Endodermal cell (in vitro differentiated cells): Measurements from ENCODE around the gene SYNPR. TPM values are rescaled to one million over a fixed set of nuclear protein-coding genes. Genes with fewer than 3 reads are reported as not detected.

Source experiments
- DNase-seq: peaks from one replicate; pipeline ENCODE4 v3.0.0-alpha.2; 2017
- H3K27ac ChIP-seq: 2 replicates; pipeline ENCODE4 v1.5.1; 2013; ENCODE audit warnings: mild to moderate bottlenecking, low read depth, low read length, moderate library complexity
- H3K27me3 ChIP-seq: 2 replicates; pipeline ENCODE4 v1.6.1; 2013; ENCODE audit warnings: mild to moderate bottlenecking, low read length, moderate library complexity; ENCODE audit not compliant: insufficient read depth, control insufficient read depth, poor library complexity, severe bottlenecking
- H3K36me3 ChIP-seq: 2 replicates; pipeline ENCODE4 v1.7.0; 2013; ENCODE audit warnings: mild to moderate bottlenecking, low read length, moderate library complexity; ENCODE audit not compliant: control insufficient read depth, insufficient read depth
- H3K4me1 ChIP-seq: one replicate; pipeline ENCODE4 v1.7.0; 2013; ENCODE audit warnings: low read length; ENCODE audit not compliant: control insufficient read depth, insufficient read depth
- H3K4me3 ChIP-seq: 2 replicates; pipeline ENCODE4 v1.5.1; 2013; ENCODE audit warnings: mild to moderate bottlenecking, low read length, moderate library complexity
- H3K9ac ChIP-seq: 2 replicates; pipeline ENCODE4 v1.6.1; 2013; ENCODE audit warnings: mild to moderate bottlenecking, low read length, moderate library complexity; ENCODE audit not compliant: poor library complexity, severe bottlenecking; ENCODE audit errors: extremely low read depth
- H3K9me3 ChIP-seq: 2 replicates; pipeline ENCODE4 v1.6.1; 2013; ENCODE audit warnings: mild to moderate bottlenecking, low read length, moderate library complexity; ENCODE audit not compliant: control insufficient read depth
- H3K27ac Mint-ChIP-seq: 2 replicates; pipeline ENCODE4 v1.8.0; 2020; ENCODE audit warnings: mixed read lengths
- H3K27me3 Mint-ChIP-seq: 2 replicates; pipeline ENCODE4 v1.8.0; 2021; ENCODE audit warnings: mild to moderate bottlenecking, mixed read lengths; ENCODE audit not compliant: insufficient read depth
- H3K36me3 Mint-ChIP-seq: 2 replicates; pipeline ENCODE4 v1.8.0; 2020; ENCODE audit warnings: low read depth, mixed read lengths
- H3K4me1 Mint-ChIP-seq: 2 replicates; pipeline ENCODE4 v1.8.0; 2020; ENCODE audit warnings: mixed read lengths
- H3K4me3 Mint-ChIP-seq: 2 replicates; pipeline ENCODE4 v1.8.0; 2020; ENCODE audit warnings: mild to moderate bottlenecking, moderate library complexity, mixed read lengths
- H3K9me3 Mint-ChIP-seq: 2 replicates; pipeline ENCODE4 v1.8.0; 2020; ENCODE audit warnings: mild to moderate bottlenecking, mixed read lengths
- WGBS, 2 experiments: methylation state at CpG; one replicate each; pipeline versions ENCODE4 v1.1.5 to v1.1.7; 2013; ENCODE audit warnings: missing lambda C conversion rate in 2 of 2, mixed read lengths in 1 of 2; ENCODE audit not compliant: insufficient coverage in 1 of 2, insufficient read length in 1 of 2; 5-methylcytosine and 5-hydroxymethylcytosine counted together
- total RNA-seq, 2 donors: library from RNA; stranded (reverse); fragmentation: NEBNext Ultra II Directional in 1 of 2; extraction: Animal tissue kit (Norgen Biotek cat#: 25700) in 1 of 2; gene quantifications; 2 replicates in 1 of 2; 3 replicates in 1 of 2; pipeline ENCODE4 v1.2.1, GENCODE V29; 2021
- TF ChIP-seq, protein P1 (sequence below): fragments of 200-600 bp; sonication (generic); conservative IDR thresholded peaks from 2 replicates; pipeline ENCODE4 v1.5.0; 2021; ENCODE audit warnings: antibody characterized with exemption, mild to moderate bottlenecking

The SYNPR gene
- total RNA-seq, 2 donors from 2014 or later: not detected

DNA sequence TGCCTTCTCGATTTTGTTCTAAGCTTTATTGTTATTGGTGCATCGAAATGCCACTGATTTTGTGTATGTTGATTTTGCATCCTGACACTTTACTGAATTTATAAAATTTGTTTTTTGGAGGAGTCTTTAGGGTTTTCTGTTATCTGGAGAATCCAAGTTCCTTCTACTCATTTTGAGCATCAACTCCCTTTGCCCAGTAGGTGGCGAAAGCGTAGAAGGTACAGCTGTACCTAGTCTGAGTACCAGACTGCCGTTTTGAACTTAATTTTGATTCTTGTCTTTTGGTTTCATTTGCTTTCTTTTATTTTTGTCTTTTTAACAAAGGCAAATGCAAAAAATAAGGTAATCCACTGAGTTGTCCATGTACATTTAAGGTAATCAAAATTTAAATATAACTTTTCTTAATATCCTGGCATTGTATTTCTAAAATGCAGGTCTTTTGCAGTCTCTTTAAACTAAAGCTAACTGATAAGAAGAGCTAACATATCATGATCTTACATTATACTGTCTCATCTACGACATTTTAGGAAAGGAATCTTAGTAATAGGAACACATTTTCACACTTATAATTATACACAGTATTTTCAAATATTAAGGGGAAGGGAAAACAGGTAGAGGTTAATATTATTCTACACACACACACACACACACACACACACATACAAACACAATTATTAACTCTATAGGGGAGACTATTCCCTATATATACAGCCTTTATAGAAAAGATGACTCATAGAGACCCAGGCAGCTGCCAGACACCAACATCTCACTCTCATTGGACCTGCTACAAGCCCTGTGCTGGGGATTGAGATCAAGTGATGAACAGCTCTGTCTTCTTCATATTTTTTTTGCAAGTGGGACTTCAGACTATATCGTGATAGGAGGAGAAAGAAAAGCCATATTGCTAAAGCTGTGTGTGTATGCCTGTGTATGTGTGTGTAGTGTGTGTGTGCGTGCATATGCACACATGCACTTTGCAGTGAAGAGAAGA lies 71.8 kb downstream of the SYNPR start:
- Mint-ChIP-seq H3K4me1 (peaks cover 19% of the 10 kb centered on the region), H3K36me3 (no peaks in the 10 kb centered on the region), H3K27ac (no peak overlapping the region), H3K4me3 (no peak overlapping the region), H3K9me3 (peaks cover 3% of the 10 kb centered on the region), H3K27me3 (peaks cover 5% of the 10 kb centered on the region)
- H3K27me3 ChIP-seq: no peaks in the 10 kb centered on the region
- WGBS, 2 experiments: 36% methylated on average over 5 to 8 of the region's 8 CpGs
- DNase-seq: peak; percentile 71
- no peak overlapping the region for H3K9ac ChIP-seq
- TF ChIP-seq, protein P1, sequence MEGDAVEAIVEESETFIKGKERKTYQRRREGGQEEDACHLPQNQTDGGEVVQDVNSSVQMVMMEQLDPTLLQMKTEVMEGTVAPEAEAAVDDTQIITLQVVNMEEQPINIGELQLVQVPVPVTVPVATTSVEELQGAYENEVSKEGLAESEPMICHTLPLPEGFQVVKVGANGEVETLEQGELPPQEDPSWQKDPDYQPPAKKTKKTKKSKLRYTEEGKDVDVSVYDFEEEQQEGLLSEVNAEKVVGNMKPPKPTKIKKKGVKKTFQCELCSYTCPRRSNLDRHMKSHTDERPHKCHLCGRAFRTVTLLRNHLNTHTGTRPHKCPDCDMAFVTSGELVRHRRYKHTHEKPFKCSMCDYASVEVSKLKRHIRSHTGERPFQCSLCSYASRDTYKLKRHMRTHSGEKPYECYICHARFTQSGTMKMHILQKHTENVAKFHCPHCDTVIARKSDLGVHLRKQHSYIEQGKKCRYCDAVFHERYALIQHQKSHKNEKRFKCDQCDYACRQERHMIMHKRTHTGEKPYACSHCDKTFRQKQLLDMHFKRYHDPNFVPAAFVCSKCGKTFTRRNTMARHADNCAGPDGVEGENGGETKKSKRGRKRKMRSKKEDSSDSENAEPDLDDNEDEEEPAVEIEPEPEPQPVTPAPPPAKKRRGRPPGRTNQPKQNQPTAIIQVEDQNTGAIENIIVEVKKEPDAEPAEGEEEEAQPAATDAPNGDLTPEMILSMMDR: peak; percentile 93
- H3K9me3 ChIP-seq: no peaks in the 10 kb centered on the region
- H3K4me1 ChIP-seq: peaks cover 12% of the 10 kb centered on the region
- no peaks in the 10 kb centered on the region for H3K36me3 ChIP-seq
- no peak overlapping the region for H3K27ac ChIP-seq
- H3K4me3 ChIP-seq: no peak overlapping the region

DNA sequence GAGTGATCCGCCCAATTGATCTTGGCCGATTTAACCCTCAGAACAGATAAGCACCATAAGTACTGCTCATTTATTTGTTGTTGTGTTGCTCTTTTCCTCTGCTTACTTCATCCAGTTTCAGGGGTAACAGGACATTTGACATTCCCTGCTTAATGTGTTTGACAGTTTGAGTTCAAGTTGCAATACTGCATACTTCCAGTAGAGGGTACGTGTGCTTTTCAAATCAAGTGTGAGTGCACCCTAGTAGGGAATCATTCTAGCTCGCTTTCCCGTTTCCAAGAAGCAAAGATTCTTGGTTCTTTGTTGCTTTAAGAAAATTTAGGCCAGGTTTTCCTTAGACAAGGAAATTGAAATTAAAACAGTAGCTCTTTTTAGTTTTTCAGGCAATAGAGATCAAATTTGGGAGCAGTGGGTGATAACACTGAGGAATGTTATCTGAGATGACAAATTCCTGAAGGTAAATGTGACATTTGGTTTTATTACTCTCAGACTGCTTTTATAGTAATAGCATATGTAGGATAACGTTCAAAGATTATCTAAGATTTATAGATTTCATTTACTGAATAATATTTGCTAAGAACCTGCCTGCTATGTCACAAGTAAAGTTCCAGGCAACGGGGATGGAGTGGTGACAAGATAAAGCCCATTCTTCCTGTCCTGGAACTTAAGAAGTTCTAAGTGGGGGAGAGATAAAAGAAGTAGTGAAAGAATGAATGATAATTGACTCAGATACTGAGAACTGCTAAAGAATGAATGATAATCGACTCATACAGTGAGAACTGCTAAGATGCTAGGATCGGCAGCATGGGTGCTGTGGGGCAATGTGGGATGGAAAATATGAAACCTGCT lies 73.3 kb downstream of the SYNPR start:
- Mint-ChIP-seq H3K36me3 (no peaks in the 10 kb centered on the region), H3K4me1 (peaks cover 13% of the 10 kb centered on the region), H3K27ac (no peak overlapping the region), H3K4me3 (no peak overlapping the region), H3K9me3 (peaks cover 3% of the 10 kb centered on the region), H3K27me3 (peaks cover 7% of the 10 kb centered on the region)
- Histone ChIP-seq H3K9me3 (peaks cover 3% of the 10 kb centered on the region), H3K4me3 (no peak overlapping the region), H3K36me3 (no peaks in the 10 kb centered on the region), H3K27me3 (no peaks in the 10 kb centered on the region), H3K9ac (no peak overlapping the region), H3K27ac (no peak overlapping the region), H3K4me1 (peaks cover 7% of the 10 kb centered on the region)
- TF ChIP-seq, protein P1: peak; percentile 88
- no peak for DNase-seq
- WGBS, 2 experiments: 38 to 47% methylated on average over 8 of the region's 9 CpGs

DNA sequence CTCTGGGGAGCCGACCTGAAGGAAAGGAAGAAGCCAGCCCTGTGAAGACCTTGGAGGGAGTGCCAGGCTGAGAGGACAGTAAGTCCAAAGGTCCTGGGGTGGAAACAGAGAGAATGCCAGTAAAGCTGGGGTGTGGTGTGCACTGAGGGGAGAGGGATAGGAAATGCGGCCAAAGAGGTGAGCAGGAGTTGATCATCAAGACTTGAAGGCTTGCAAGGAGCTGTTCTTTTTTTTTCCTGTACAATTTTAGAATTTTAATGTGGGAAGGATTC lies 73.8 kb downstream of the SYNPR start:
- peaks cover 5% of the 10 kb centered on the region for H3K9me3 Mint-ChIP-seq
- Histone ChIP-seq H3K27me3 (no peaks in the 10 kb centered on the region), H3K4me1 (peaks cover 7% of the 10 kb centered on the region), H3K4me3 (no peak overlapping the region), H3K9me3 (peaks cover 8% of the 10 kb centered on the region), H3K9ac (no peak overlapping the region), H3K36me3 (no peaks in the 10 kb centered on the region), H3K27ac (no peak overlapping the region)
- no peaks in the 10 kb centered on the region for H3K36me3 Mint-ChIP-seq
- H3K4me1 Mint-ChIP-seq: peaks cover 13% of the 10 kb centered on the region
- H3K27ac Mint-ChIP-seq: no peak overlapping the region
- 87 to 100% methylated on average over 1 to 2 of the region's 2 CpGs for WGBS, 2 experiments
- TF ChIP-seq, protein P1: no peak
- H3K27me3 Mint-ChIP-seq: peaks cover 7% of the 10 kb centered on the region
- H3K4me3 Mint-ChIP-seq: no peak overlapping the region
- no peak for DNase-seq
